BE2C (cell line): ENCODE results near the gene RALGPS1.
A peak's percentile ranks its signal among the peaks of the same experiment; 100 is the strongest.

Source experiments
- DNase-seq: peaks from one replicate; pipeline ENCODE4 v3.0.0-alpha.2; 2020
- H3K27me3 ChIP-seq: fragments of 250-450 bp; sonication (Bioruptor Pico); 2 replicates; pipeline ENCODE4 v1.5.1; 2020; ENCODE audit warnings: mild to moderate bottlenecking
- H3K36me3 ChIP-seq: fragments of 250-450 bp; sonication (Bioruptor Pico); 2 replicates; pipeline ENCODE4 v1.5.1; 2020; ENCODE audit warnings: mild to moderate bottlenecking
- H3K4me1 ChIP-seq: fragments of 250-450 bp; sonication (Bioruptor Pico); 2 replicates; pipeline ENCODE4 v1.5.1; 2020
- H3K4me3 ChIP-seq: 2 replicates; pipeline ENCODE4 v1.5.1; 2011; ENCODE audit warnings: low read depth, low read length
- H3K9me3 ChIP-seq: fragments of 250-450 bp; sonication (Bioruptor Pico); 2 replicates; pipeline ENCODE4 v1.5.1; 2020
- CTCF ChIP-seq: IDR thresholded peaks from 2 replicates; pipeline ENCODE4 v1.5.1; 2012; ENCODE audit warnings: mild to moderate bottlenecking, low read depth, low read length

The RALGPS1 gene

GRCh38 chr9:127130661-127131538, 216.3 kb downstream of the RALGPS1 start:
- no peak for TF ChIP-seq CTCF
- H3K4me3 ChIP-seq = no peak overlapping the region
- H3K27me3 ChIP-seq = no peaks in the 10 kb centered on the region
- H3K9me3 ChIP-seq = no peaks in the 10 kb centered on the region
- H3K36me3 ChIP-seq = no peaks in the 10 kb centered on the region
- DNase-seq = peak; percentile 57
- peaks cover 15% of the 10 kb centered on the region for H3K4me1 ChIP-seq

GRCh38 chr9:127131871-127132270, 217.3 kb downstream of the RALGPS1 start:
- DNase-seq = no peak
- no peaks in the 10 kb centered on the region for H3K36me3 ChIP-seq
- no peaks in the 10 kb centered on the region for H3K27me3 ChIP-seq
- TF ChIP-seq CTCF = no peak
- peaks cover 15% of the 10 kb centered on the region for H3K4me1 ChIP-seq
- H3K9me3 ChIP-seq = no peaks in the 10 kb centered on the region
- no peak overlapping the region for H3K4me3 ChIP-seq

- Histone ChIP-seq H3K27me3 (no peaks in the 10 kb centered on the region), H3K4me1 (peaks cover 15% of the 10 kb centered on the region)
- no peak for TF ChIP-seq CTCF
These were observed 217.8 kb downstream of the RALGPS1 start for GRCh38 chr9:127132375-127132774.

DNA sequence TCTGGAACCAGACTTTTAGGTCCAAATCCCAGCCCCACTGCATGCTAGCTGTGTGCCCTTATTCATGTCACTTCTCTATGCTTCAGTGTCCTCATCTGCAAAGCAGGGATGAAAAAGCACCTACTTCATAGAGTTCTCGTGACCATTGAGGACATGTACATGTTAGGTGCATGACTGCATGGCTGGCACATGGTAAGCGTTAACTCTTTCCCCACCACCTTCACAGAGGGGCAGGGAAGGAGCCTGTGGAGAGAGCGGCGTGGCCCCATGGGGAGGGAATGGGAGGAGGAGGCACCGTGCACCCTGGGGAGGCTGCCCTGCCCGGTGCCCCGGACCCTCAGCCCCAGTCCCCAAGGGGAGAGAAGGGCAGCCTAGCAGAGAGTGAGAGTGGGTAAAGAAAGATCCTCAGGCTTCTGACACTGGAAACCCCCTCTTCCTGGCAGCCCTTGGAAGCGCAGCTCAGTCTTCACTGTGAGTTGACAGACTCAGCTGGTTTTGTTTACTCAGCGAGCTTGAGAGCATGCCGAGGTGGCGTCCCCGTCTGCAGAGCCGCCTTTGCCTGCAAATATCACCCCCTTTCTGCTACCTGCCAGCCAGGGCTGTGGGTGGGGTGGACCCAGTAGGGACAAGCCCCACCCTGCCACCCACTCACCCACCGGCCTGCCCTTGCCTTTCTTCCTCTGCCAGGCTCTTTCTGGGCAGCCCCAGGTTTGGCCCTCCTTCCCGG, 218.5 kb downstream of the RALGPS1 start:
- no peaks in the 10 kb centered on the region for H3K27me3 ChIP-seq
- no peak for TF ChIP-seq CTCF
- no peak overlapping the region for H3K4me3 ChIP-seq
- H3K9me3 ChIP-seq = no peaks in the 10 kb centered on the region
- H3K36me3 ChIP-seq = no peaks in the 10 kb centered on the region
- H3K4me1 ChIP-seq = peaks cover 15% of the 10 kb centered on the region
- no peak for DNase-seq

More at GRCh38 chr9:127132375-127132774, 217.8 kb downstream of the RALGPS1 start:
- Histone ChIP-seq H3K4me3 (no peak overlapping the region), H3K36me3 (no peaks in the 10 kb centered on the region), H3K9me3 (no peaks in the 10 kb centered on the region)
- no peak for DNase-seq

DNA sequence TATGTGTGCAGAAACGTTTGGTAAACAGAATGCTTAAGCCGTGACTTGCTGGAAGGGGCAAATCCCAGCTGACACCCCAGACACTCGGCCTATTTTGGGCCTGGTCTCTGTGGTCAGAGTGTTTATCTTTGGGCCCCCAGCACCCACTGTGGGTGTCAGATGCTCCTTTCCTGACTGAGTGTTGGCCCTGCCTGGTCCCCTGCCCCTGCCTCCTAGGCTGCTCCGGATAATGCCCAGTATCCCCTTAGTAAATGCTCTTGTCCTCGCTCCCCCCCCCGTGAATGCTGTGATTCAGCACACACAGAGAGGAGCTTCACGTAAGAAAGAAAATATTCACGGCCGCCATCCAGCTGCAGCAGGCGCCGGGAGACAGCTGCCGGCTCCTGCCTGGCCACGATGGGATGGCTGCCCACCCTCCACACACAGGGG, 219.2 kb downstream of the RALGPS1 start:
- Histone ChIP-seq H3K36me3 (no peaks in the 10 kb centered on the region), H3K9me3 (no peaks in the 10 kb centered on the region), H3K27me3 (no peaks in the 10 kb centered on the region), H3K4me3 (no peak overlapping the region), H3K4me1 (peaks cover 15% of the 10 kb centered on the region)
- no peak for TF ChIP-seq CTCF
- DNase-seq = no peak
